MM.1S (cell line): Measurements from ENCODE around the gene ZNF804A.

ENCODE experiments used
- EZH2 ChIP-seq: fragments of 300-600 bp; sonication (generic); optimal IDR thresholded peaks from 2 replicates; pipeline ENCODE3; 2017; ENCODE audit warnings: low read depth, mild to moderate bottlenecking, antibody characterized with exemption, low read length, mixed read lengths
- EZH2phosphoT487 ChIP-seq: fragments of 300-600 bp; sonication (generic); IDR thresholded peaks from 2 replicates; pipeline ENCODE4 v1.6.1; 2018; ENCODE audit warnings: antibody characterized with exemption, low read length
- TF ChIP-seq, protein P1 (sequence below): fragments of 300-600 bp; sonication (generic); IDR thresholded peaks from 2 replicates; pipeline ENCODE4 v1.5.1; 2016; ENCODE audit warnings: antibody characterized with exemption, low read length, mixed read lengths

DNA sequence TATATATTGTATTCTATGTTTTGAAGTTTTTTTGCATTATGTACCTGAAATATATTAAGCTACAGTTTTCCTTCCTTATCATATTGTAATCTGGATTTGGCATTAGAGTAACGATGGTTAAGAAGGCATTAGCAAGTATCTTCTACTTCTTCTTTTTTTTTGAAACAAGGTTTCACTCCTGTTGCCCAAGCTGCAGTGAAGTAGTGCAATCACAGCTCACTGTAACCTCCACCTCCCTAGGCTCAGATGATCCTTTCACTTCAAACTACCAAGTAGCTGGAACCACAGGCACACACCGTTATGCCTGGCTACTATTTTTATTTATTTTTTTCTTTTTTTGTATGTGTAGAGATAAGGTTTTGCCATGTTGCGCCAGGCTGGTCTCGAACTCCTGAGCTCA is 201.1 kb downstream of the ZNF804A start:
- TF ChIP-seq, protein P1, sequence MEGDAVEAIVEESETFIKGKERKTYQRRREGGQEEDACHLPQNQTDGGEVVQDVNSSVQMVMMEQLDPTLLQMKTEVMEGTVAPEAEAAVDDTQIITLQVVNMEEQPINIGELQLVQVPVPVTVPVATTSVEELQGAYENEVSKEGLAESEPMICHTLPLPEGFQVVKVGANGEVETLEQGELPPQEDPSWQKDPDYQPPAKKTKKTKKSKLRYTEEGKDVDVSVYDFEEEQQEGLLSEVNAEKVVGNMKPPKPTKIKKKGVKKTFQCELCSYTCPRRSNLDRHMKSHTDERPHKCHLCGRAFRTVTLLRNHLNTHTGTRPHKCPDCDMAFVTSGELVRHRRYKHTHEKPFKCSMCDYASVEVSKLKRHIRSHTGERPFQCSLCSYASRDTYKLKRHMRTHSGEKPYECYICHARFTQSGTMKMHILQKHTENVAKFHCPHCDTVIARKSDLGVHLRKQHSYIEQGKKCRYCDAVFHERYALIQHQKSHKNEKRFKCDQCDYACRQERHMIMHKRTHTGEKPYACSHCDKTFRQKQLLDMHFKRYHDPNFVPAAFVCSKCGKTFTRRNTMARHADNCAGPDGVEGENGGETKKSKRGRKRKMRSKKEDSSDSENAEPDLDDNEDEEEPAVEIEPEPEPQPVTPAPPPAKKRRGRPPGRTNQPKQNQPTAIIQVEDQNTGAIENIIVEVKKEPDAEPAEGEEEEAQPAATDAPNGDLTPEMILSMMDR: no peak
- TF ChIP-seq EZH2 (no peak), EZH2phosphoT487 (no peak)
